GM18868 (cell line): ENCODE results near the gene SELL.
"Not testable (repeated sequence)": the region's sequence is repeated elsewhere in the genome, so short reads cannot be mapped to it uniquely, and the experiment has no call there.

Experiments
- ATAC-seq: cut with Tn5 transposase; IDR thresholded peaks from one replicate; pipeline ENCODE4 v1.9.1; 2021; ENCODE audit warnings: mild to moderate bottlenecking, moderate library complexity; ENCODE audit not compliant: unreplicated experiment

Gene SELL

GRCh38 chr1:169670244-169670643 is 41.2 kb downstream of the SELL start:
- ATAC-seq = not testable (repeated sequence)

DNA sequence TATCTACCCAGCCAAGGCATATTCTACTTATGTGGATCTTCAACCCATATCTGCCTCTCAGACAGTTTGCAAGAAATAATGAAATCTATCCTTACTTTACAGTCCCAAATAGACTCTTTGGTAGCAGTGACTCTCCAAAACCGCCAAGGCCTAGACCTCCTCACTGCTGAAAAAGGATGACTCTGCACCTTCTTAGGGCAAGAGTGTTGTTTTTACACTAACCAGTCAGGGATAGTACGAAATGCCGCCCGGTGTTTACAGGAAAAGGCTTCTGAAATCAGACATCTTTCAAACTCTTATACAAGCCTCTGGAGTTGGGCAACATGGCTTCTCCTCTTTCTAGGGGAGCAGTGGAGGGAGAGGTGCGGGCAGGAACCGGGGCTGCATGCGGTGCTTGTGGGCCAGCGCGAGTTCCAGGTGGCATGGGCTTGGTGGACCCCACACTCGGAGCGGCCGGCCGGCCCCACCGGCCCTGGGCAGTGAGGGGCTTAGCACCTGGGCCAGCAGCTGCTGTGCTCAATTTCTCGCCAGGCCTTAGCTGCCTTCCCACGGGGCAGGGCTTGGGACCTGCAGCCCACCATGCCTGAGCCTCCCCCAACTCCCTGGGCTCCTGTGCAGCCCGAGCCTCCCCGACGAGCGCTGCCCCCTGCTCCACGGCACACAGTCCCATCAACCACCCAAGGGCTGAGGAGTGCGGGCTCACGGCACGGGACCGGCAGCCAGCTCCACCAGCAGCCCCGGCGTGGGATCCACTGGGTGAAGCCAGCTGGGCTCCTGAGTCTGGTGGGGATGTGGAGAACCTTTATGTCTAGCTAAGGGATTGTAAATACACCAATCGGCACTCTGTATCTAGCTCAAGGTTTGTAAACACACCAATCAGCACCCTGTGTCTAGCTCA is 43.5 kb downstream of the SELL start:
- ATAC-seq = not testable (repeated sequence)

DNA sequence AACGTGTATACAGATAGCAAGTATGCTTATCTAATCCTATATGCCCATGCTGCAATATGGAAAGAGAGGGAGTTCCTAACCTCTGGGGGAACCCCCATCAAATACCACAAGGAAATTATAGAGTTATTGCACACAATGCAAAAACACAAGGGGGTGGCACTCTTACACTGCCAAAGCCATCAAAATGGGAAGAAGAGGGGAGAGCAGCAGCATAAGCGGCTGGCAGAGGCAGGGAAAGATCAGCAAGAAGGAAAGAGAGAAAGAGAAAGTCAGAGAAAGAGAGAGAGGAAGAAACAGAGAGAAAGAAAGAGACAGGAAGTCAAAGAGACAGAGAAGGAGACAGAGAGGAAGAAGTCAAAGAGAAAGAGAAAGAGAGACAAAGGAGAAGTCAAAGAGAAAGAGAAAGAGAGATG is 44.2 kb downstream of the SELL start:
- ATAC-seq = peak; percentile 56

DNA sequence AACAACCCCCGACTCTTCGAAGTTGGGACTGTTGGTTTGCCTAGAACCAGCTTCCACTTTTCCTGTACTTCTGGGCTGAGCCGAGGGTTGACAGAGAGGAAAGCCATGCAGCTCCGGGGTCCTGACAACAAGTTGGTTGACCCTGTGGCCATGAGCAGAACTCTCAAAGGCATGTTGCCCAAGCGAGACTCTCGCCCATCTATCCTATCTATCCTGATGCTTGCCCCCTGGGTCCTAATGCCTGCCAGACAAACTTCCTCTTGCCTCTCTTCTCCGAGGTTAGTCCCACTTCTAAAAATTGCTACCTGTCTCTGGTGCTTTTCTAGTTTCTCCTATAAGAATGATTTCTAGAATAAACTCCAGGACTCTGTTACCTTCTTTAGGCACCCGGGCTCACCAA is 48.7 kb downstream of the SELL start:
- not testable (repeated sequence) for ATAC-seq

- ATAC-seq = not testable (repeated sequence)
Measured at GRCh38 chr1:169661066-169661465, 50.4 kb downstream of the SELL start.

- ATAC-seq = not testable (repeated sequence)
Measured at GRCh38 chr1:169658777-169659176, 52.6 kb downstream of the SELL start.

DNA sequence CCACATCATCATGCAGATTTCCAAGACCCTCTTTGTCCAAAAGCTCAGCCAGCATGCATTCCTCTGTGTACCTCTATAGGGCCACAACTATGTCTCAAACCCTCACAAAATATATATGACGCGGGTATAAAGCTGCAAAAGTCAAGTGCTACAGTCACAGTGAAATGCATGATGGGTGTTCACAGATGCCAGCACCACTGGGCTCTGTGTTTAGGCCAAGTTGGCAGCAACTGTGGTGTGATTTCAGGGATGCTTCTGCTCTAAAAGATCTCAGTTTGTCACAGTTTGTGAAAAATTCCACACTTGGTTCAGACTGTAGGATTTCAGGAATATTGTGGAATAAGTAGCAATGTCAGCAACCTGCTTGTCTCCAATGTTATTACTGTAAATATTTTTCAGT is 57.5 kb downstream of the SELL start:
- ATAC-seq = no peak

GRCh38 chr1:169651035-169651434 is 60.4 kb downstream of the SELL start:
- no peak for ATAC-seq

GRCh38 chr1:169650551-169650950 is 60.9 kb downstream of the SELL start:
- ATAC-seq = no peak

DNA sequence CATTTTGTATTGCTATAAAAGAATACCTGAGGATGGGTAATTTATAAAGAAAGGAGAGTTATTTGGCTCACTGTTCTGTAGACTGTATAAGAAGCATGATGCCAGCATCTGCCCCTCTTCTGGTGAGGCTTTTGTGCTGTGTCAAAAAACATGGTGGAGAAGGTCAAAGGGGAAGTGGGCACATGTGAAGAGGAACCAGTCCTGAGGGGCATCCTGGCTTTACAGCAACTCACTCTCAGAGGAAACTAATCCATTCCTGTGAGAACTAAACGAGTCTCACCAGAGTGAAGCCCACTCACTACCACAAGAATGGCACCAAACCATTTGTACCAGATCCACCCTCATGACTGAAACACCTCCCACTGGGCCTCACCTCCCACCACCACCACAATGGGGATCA is 62.7 kb downstream of the SELL start:
- no peak for ATAC-seq

DNA sequence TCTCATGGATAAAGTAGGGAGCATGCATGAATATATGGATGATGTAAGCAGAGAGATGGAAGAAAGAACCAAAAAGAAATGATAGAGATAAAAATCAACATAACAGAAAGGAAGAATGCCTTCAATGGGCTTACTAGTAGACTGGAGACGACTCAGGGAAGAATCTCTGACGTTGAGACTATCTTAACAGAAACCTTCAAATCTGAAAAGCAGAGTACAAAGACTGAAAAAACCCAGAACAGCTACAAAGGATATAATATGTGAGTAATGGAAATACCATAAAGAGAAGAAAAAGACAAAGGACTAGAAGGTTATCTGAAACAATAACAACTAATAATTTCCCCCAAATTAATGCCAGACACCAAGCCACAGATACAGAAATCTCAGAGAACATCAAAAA is 63.2 kb downstream of the SELL start:
- ATAC-seq = no peak

DNA sequence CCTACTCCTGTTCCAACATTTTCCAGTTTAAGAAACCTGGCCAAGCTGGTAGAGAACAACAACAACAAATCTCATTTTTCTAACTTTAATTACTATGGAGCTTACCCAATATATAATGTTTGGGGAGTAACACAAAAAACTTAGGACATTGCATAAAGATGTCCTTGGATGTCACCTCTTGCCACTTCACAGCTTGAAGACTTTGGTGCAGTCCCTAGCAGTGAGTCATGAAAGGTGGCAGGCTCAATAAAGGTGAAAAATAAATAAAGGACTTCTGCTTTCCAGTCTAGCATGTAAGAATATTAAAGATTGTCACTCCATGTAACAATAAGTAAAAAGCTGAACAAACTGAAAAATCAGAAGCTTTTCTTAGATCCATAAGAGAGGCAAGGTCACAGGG is 63.9 kb downstream of the SELL start:
- no peak for ATAC-seq

DNA sequence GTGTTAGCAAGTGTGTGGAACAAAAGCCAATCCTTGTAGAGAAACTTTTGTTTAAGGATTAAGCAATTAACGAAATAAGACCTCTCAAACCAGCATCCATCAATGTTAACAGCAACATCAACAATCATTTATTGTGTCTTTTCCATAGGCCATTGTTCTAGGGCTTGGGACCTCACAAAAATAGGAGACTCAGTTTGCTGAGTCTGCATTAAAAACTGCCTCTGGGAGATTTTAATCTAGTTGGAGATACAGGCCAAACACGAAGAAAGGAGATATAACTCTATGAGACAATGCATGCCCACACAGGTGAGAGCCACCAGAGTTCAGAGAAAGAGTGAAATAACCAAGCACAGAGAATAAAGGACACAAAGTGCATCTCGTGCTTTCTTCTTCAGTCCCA is 67.1 kb downstream of the SELL start:
- no peak for ATAC-seq
